Dermis blood vessel endothelial cell (primary cell): ENCODE data around the gene TMEM52. TPM values are rescaled to one million over a fixed set of nuclear protein-coding genes. Genes with fewer than 3 reads are reported as not detected.

ENCODE experiments used
- total RNA-seq: library from RNA; depleted of rRNA; stranded (reverse); fragments of >200 nt; gene quantifications from 2 replicates; pipeline ENCODE4 v1.2.3, GENCODE V29; 2014

TMEM52 gene
- total RNA-seq, 1 donor from 2014 or later: not detected

Other genes starting within 250 kb of the TMEM52 start
- gene SLC35E2B, start 226.5 kb downstream of the TMEM52 start, total RNA-seq: 25.2 and 32.8 TPM in 2 replicates
- gene CDK11A, start 194.9 kb downstream of the TMEM52 start, total RNA-seq: 8.5 and 11.7 TPM in 2 replicates
- 44.6 and 52.1 TPM in 2 replicates for gene NADK, start 140.8 kb downstream of the TMEM52 start, total RNA-seq
- 87.8 and 181 TPM in 2 replicates for gene GNB1, start 28.2 kb downstream of the TMEM52 start, total RNA-seq
- 0.34 TPM in 1 of 2 replicates, not detected in the other for gene CALML6, start 4.0 kb downstream of the TMEM52 start, total RNA-seq
- gene CFAP74, start 84.5 kb upstream of the TMEM52 start, total RNA-seq: not detected in 2 replicates
- 0.33 and 0.51 TPM in 2 replicates for gene GABRD, start 100.1 kb upstream of the TMEM52 start, total RNA-seq
- gene PRKCZ, start 131.1 kb upstream of the TMEM52 start, total RNA-seq: 20.6 and 22.8 TPM in 2 replicates